GM12878 (cell line): Measurements from ENCODE around the gene MALSU1.

Experiments used
- CTCF ChIP-seq, 3 experiments: IDR thresholded peaks in 2 of 3; conservative IDR thresholded peaks in 1 of 3; 2 replicates each; pipeline ENCODE4 v1.5.1; 2011; ENCODE audit warnings: low read depth in 3 of 3, low read length in 3 of 3, mild to moderate bottlenecking in 3 of 3, control low read depth in 2 of 3, moderate library complexity in 2 of 3, inconsistent platforms in 1 of 3, mixed read lengths in 1 of 3; ENCODE audit not compliant: control insufficient read depth in 2 of 3, insufficient read depth in 1 of 3; ENCODE audit errors: extremely low read depth in 1 of 3
- GABPA ChIP-seq: IDR thresholded peaks from 2 replicates; pipeline ENCODE4 v1.6.1; 2014; ENCODE audit warnings: antibody characterized with exemption, low read depth, mild to moderate bottlenecking, inconsistent platforms
- USF2 ChIP-seq: IDR thresholded peaks from 2 replicates; pipeline ENCODE4 v1.6.1; 2011; ENCODE audit warnings: low read depth, low read length, improper control_type of control experiment, borderline replicate concordance

GRCh38 chr7:23276947-23277346, 22.2 kb upstream of the MALSU1 start:
- TF ChIP-seq USF2 (no peak), CTCF (IDR thresholded peaks at IDR 0.05 in 2 of 3, conservative IDR thresholded peaks at IDR 0.05 in 1 of 3; ENCODE audit: control insufficient read depth in 2 of 3, extremely low read depth in 1 of 3, insufficient read depth in 1 of 3, low read depth in 3 of 3, low read length in 3 of 3) (no peak), GABPA (no peak)
